SKM-1 treated with dmso at 0.1 percent for 144 hours (cell line): ENCODE results near the gene BMP6.
"Not testable (repeated sequence)": the region's sequence is repeated elsewhere in the genome, so short reads cannot be mapped to it uniquely, and the experiment has no call there.

Experiments used
- DNase-seq: peaks from one replicate; lab custom pipeline; 2025; ENCODE audit not compliant: unreplicated experiment; lab: John Stamatoyannopoulos, UW

The BMP6 gene

DNA sequence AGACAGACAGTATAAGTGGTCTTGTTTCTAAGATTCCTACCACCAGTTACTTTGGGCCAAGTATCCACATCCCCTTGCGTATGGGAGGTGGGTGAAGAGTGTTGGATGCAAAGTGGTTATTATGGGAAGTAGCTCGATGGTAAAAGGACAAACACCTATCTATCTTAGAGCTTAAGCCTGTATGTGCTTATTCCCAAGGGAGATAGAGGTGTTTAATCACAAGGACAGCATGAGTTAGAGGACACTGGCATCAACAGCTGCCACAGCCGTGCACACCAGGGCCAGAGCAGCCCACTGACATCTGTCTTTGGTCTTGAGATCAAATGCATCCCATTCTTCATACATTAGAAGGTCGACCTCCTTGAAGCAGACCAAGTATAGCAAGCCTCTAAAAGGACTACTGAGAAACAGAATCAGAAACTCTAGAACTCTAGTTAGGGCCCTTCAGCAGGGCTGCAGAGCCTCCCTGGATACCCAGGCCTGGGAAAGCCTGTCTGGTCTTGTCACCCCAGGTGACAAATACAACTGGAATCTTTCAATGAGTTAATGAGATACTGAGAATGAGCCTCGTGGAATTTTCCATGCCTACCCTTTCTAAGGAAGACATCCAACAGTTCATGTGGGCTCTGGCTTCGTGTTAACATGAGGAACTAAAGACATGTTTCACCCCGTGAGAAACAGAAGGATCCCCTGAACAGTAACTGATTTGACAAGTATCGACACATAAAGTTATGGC is 156.0 kb downstream of the BMP6 start:
- DNase-seq = no peak

DNA sequence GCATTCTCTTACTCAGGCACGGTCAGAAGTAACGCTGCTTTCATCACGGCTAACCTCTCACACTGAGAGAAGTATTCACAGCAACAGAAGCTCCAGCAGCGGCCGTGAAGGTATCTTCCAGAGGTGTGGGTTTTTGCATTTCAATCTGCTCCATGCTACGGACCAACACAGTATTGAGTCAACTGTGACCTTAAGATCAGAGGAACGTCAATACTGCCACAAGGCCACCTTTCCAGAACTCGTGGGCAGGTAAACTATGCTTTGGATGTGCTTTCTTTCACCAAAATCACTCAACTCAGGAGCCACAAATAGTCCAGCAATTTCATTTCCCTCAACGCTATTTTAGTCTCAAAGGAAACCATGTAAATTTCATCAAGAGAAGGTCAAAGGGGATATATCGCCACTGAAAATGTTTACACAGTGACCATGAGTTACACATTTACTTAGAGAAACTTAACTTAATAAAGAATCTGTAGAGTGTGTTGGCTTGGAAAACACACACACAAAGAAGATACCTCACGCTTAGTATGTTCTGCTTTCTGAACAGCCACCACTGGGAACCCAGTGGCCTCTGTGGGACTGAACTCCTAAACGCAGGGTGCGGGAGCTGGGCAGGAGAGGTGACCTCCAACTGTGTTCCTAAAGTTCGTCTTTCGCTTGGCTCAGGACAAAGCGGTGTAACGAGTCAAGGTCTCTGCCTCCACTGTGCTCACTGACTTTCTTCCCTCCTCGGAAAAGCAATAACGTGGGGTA is 156.8 kb downstream of the BMP6 start:
- no peak for DNase-seq

DNA sequence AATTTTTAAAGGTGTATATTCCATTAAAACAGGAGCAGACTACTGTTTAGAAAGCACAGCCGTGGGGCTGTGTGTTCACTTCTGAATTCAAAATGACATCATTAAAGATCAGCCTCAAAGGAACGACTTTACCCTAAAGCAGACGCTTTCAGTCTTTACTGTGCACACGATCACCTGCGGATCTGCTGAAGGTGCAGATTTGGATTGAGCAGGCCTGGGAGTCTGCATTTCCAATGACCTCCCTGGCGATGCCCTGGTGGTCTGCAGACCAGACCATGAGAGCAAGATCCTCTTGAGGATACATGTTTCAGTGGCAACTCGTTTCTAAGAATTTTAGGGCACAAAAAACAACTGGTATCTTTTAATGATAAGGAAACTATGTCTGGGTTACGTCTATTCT is 157.5 kb downstream of the BMP6 start:
- no peak for DNase-seq

DNA sequence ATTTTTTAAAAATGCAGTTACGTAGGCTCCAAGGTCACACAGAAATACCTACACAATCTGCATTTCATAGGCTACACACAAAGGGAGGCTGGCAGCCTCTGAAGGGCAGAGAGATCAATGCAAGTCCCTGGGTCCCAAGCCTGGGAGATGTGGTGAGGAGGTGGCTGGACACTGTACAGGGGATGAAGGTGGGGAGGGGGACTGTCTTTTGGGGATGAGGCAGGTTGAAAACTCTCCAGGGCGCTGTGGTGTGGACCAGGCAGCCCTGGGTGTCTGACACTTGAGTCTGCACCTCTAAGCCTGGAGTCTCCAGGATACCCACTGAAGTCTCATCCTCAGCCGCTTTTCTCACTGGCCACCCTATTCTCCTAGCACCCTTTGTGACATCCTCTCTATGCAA is 160.2 kb downstream of the BMP6 start:
- no peak for DNase-seq

DNA sequence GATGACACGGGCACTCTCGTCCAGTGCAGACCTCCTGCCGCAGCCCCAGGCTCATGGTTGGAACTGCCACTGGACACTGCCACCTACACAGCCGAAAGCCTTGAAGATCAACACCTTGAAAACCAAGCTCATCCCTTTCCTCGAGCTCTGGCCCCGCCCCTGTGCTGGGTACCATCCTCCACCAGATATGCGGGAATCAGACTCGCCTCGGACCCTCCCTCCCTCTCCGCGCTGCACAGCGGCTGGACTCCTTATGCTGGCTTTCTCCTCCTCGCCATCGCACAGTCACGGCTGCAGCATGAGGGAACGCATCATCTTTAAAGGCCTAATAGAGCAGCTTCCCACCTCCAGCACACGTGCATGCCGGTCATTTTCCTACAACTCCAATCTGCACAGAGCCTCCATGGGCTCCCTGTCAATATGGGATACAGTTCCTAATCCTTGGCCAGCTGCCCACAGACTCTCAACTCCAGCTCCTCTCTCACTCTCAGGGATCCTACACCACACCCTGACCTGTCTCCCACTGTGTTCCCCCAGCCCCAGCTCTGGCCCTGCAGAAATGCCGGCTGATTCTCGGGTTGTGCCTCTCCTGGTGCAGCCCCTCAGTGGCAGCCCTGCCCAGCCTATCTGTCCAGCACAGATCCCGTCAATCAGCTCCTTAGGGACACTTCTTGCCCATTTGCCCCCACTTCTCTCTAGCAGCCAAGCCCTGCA is 161.5 kb downstream of the BMP6 start:
- DNase-seq = no peak

DNA sequence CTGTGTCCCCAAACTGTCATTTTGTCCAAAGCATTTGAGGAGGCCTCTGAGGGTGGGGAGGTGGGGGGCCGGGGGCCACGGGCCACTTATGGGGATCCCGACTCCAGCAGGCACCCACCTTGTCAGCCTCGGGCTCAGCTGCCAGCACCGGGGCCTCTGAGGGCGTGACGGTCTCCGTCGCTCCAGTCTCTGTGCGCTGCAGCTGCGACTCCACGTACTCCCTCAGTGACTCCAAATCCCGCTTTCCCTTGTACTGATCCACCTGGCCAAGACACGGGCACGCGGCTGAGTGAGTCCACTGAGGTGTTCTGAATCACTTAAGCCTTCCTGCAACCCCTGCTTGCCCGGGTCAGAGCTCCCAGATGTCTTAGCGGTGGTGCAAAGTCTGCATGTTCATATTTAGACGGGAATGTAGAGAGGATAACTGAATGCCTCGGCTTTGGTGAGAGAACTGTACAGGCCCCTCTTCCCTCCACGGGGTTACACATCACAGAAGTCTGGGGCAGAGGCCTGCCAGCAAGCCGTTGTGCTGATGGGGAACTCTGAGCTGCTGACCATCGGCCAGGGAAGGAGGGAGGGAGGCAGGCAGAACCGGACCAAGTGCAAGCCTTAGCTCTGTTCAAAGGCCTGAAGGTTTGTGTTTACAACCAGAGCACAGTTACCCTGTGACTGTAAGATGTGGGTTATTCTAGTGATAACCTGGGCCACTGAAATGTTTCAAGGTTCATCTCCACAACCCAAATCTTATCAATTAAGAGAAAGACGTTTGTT is 162.9 kb downstream of the BMP6 start:
- DNase-seq = no peak

DNA sequence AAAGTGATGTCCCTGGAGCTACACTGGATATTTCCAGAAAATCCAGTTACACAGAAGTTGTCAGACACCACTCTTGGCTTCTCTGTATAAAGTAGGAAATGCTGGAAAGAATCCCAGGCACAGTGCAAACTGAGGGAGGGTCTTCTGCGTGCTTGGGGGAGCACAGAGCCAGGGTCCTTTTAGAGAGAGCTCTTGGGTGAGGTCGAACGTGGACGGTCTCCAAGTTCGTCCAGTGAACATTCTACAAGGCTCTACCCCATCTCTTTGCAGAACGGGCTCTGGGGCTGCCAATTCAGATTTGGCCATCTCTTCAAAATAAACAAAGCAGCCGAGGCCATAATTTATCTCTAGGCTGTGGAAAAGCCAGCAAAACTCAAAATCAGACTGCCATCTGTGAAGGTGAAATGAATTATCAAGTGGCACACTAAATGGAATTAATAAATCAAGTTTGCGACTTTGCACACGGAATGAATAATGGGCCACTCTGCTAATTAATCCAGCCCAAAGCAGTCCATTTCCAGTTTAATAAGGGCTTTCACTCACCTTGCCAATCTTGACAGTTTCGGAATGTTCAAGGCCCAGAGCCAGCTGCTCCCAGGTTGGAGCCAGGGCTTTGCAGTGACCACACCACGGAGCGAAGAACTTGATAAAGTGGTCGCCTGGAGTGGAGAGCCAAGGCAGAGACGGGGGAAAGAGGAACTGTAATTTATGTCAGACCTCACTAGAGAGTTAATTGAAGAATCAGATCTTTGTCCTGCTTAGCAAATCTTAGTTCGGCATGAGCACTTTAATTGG is 165.4 kb downstream of the BMP6 start:
- no peak for DNase-seq

DNA sequence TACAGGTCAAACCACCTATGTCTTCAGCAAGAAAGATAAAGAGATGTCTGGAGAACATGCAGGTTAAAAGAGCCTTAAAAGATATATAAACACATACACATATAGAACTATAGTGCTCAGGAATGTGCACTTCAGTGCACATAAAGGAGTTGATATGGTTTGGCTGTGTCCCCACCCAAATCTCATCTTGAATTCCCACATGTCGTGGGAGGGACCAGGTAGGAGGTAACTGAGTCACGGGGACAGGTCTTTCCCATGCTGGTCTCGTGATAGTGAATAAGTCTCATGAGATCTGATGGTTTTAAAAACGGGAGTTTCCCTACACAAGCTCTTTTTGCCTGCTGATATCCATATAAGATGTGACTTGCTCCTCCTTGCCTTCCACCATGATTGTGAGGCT is 166.5 kb downstream of the BMP6 start:
- not testable (repeated sequence) for DNase-seq

DNA sequence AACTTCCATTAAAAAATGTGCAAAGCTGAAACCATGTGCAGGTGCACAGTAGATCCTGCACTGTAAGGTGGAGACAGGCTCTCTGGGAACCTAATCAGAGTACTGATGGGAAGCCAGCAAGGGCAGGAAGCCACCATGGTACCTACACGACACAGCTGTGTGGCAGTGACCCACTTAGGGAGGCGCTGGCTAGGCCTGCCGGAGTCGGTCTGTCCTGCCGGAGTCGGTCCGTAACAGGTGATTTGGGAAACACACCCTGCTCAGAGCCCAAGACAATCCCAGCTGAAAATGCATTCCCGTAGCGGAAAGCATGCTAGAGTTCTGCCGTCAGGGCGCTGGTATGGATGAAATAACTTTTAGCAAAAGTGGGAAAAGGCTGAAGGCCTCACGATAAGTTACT is 167.4 kb downstream of the BMP6 start:
- no peak for DNase-seq

DNA sequence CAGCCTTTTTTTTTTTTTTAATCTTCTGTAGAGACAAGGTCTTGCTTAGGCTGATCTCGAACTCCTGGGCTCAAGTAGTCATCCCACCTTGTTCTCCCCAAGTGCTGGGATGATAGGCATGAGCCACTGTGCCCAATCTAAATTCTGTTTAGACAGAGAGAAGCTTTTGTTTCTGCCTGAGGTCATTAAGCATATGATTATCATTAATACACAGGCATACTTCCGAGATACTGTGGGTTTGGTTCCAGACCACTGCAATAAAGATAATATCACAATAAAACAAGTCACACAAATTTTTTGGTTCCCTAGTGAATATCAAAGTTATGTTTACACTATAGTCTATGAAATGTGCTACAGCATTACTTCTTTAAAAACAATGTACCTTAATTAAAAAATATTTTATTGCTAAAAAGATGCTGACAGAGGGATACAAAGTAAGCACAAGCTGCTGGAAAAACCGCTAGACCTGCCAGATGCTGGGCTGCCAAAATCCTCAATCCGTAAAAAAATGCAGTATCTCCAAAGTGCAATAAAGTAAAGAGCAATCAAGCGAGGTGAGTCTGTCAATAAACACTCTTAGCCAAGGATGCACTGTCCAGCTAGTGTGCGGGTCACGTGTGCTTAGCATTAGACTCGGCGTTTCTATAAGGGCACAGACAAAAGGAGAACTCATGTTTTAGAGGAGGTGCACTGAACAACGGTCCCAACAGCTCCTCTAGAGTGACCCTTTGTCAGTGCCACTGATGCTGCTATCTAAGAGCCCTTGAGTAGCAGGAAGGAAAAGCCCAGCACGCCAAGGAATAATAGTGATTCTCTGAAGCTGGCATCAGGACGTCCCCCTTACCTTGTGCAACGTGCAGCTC is 168.6 kb downstream of the BMP6 start:
- no peak for DNase-seq

DNA sequence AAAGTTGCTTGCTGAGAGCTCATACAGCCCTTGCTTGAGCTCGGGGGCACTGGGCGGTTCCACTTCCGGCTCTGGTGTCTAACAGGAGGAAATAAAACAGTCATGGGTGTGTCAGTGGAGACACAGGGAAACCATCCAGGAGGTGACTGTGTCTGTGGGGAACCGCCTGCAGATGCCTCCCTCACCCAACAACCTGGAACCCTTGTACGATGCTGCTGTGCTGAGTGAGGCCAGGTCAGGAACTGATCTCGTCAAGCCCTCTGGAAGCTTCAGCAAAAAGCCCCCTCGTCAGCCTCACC is 169.2 kb downstream of the BMP6 start:
- DNase-seq = no peak

DNA sequence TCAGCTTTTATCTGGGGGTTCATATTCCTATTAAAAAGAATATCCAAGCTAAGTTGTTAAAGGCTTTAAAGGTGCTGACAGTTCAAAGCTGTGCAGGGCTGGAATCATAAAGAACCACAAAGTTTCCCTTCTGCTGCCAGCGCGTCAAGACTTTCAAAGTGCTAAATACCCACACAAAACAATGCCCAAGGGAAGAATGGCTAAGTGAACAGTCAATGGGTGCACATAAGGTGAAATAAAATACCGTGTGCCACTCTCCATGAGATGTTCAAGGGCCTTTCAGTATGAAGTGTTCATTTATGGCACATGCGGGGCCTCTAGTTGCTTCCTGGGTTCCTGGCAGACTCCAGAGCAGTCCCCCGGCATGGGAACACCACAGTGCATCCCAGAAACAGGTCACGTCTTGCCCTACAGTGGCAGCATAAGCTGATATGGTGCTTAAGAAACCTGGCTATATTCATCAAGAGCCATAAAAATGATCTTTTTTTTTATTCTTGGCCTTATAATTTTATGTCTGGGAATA is 170.6 kb downstream of the BMP6 start:
- DNase-seq = no peak

DNA sequence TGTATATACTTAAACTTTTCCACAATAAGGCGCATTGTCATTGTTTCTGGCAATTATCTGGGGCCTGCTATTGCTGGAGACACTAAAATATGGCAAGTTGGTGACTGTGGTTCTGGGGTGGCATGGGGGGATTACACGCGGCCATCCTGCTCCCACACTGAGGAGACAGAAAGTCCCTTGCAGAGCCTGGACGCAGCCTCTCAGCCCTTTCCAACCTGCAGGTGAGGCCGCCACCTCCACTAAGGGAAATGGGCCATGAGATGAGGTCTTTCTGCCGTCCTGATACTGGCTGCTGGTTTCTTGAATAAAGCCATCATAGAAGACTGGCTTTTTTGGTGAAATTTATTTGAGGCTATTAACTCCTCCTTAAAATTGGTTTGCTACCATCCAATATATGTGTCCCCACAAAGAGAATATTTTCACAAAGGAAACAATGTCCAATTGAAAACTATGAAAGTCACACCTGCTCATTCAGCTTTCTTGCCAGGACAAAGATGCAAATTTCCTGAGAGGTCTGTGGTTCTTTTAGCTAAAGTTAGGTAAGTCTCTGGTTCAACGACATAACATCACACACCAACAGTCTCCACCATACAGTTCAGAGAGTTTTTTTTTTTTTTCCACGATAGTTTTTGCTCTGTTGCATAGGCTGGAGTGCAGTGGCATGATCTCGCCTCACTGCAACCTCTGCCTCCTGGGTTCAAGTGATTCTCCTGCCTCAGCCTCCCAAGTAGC is 171.7 kb downstream of the BMP6 start:
- no peak for DNase-seq

DNA sequence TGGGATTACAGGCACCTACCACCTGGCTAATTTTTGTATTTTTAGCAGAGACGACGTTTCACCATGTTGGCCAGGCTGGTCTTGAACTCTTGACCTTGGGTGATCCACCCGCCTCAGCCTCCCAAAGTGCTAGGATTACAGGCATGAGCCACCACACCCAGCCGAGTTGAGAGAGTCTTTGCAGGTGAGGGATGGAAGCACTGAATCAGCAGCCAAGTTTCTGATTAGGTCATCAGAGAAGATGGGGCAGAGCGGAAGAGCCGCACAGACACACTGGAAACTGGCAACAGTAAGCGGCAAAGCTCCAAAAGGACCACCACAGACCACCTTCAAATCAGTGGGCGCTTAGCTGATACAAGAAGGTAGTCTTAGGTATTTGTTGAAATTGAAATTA is 172.3 kb downstream of the BMP6 start:
- not testable (repeated sequence) for DNase-seq

DNA sequence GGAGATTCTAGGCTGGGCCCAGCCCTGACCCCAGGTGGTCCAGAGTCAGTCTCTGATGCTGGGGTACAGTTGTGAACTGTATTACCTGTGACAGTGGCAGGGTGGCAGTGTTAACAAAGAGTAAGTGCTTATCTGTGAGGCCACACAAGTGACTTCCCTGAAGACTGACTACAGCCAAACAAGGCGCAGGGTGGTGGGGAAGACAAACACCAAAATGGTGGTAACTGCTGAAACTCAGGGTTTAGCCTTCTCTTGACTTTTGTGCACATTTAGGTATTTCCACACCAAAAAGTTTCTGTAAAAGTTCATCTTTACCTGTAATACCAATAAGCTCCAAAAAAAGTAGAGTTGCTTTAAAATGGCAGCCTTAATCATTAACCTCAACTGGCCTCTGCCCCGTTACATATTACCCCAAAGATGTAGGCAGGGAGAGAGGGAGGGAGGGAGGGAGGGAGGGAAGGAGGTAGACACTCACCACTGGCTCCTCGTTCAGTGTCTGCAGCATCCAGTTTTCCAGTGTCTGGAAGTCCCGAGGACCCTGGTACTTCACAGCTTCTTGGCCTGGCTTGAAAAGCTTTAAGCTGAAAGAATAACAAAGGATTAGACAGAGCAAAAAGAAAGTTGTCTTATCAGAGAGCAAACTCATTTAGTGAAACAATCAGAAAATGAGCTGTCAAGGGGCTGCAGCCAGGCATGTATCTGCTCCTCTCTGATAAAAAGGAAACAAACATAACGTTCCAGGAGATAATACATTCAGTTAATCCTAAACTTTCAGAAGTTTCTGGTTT is 173.4 kb downstream of the BMP6 start:
- DNase-seq = no peak

DNA sequence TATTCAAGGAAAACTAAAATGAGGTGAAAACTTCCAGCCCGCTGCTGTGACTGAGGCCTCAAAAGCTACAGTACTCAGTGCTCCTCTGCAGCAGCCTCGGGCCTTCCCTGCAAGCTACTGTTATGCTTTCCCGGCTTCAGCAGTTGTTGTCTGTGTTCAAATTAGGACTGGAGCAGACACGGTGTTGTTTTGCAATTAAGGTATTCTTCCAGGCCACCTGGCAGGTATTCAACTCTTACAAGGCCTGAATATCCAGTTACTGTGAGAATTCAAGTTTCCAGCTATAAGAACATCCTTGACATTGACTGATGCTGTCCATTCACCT is 174.0 kb downstream of the BMP6 start:
- DNase-seq = no peak

DNA sequence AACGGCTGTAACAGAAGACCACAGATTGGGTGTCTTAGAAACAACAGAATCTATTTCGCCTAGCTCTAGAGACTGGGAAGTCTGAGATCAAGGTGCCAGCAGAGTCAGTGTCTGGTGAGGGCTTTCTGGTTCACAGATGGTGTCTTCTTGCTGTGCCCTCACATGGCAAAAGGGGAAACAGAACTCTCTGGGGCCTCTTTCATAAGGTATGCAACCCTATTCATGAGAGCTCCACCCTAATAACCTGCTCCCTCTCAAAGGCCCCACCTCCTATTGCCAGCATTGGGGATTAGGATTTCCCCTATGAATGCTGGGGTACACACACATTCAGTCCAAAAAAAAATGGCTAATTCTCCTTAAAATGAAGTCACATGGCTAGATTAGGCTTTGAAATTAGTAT is 174.7 kb downstream of the BMP6 start:
- no peak for DNase-seq

DNA sequence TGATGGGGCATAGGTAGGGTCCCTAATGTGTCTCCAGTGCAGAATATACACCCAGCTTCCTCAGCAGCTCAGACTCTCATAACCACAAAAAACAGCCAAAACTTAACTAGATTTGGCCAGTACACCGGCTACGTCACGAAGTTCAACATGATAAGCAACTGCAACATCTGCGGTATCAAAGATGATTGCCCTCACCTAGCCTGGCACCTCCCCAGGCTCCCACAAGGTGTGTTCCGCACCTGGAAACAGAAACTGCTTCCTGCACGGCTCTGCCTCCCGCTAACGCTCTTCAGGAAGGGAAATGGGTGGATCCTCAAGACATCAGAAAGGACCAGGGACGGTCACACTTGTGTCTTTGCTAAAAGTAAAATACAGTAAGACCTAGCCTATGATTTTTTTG is 175.2 kb downstream of the BMP6 start:
- DNase-seq = no peak
